ENCODE data around the gene TTC23L.
A peak's percentile ranks its signal among the peaks of the same experiment; 100 is the strongest.

The TTC23L gene

DNA sequence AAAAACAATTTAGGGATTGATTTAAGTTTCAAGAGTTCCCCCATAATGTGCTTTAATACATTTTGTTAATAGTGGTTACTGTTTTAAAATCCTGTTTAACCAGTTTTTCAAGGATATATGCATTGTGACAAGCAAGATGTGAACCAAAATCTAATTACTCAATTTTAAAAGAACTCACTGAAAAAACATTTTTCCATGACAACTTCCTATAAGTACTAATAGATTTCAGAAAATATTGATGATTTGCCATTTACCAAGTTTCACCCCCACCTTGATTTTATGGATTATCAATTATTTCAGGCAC is 85.5 kb downstream of the TTC23L start:
- DNase-seq: no peak

DNA sequence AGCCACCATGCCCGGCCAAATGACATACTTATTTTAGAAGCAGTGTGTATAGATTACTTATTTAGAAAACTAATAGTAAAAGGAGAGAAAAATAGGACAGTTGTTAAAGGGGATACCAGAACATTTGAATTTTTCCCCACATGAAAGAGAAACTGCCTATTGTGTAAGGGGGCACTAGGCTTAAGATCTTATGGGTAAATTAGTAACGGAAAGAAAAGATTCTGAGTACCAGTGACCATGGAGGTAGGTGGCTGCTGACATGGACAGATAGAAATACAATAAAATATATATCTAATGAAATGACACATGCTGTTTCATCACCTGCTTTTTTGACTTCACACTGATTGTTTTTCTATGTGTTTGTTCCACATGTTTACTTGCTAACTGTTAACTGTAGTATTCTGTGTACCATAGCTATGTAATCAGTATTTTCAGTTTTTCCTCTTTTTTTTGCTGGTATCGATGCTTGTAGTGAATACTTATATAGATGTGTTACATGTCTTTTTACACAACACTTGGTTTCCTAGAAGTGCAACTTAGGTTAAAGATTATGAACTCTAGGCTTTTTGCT is 87.4 kb downstream of the TTC23L start:
- DNase-seq: no peak

GRCh38 chr5:34927785-34928184 is 88.8 kb downstream of the TTC23L start:
- no peak for DNase-seq

DNA sequence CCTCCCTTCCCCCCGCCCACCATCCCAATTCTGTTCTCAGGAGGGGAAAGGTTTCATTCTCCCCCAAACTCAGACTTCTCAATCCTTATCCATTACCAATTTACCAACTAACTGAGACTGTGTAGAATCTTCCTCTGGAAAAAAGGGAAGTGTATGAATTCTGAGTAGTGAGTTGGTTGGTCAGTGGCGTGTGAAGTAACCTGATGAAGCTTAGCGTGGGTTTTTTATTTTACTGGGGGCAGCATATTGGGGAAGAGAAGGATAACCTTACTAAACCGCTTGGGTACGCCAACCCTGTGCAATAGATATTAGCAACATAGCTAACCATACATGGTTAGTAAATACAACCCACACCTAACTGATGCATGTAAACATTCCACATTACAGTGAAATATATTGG is 89.3 kb downstream of the TTC23L start:
- no peak for DNase-seq

DNA sequence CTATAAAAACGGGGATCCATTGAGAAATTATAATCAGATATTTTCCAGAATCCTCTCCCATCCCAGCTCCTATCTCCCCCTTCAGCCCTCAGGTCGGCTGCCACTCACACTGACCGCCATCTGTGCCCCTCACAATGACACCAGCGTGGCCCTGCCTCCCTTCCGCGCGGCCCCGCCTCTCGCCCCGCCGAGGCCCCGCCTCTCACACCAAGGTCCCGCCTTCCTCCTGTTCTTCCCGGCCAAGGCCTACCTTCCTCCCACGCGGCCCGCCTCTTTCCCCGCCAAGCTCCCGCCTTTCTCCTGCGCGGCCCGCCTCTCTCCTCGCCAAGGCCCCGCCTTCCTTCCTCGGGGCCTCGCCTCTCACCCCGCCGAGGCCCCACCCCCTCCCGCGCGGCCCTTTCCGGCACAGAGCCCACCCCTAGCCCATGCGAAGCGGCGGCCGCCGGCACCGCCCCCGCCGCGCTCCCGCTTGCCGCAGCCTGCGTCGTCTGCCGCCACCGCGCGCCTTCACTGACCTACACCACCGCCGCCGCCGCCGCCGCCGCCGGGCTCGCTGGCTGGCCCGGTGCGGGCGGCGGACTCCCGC is 90.3 kb downstream of the TTC23L start, which contains the start of gene DNAJC21:
DNAJC21 (plus strand) TSS at position 426 of the 586 bp plus-strand sequence. CDS start 261 bp downstream, outside the sequence.
- peak; percentile 96 for DNase-seq

- DNase-seq: peak; percentile 60
Observed at GRCh38 chr5:34929720-34930461, 90.9 kb downstream of the TTC23L start.

DNA sequence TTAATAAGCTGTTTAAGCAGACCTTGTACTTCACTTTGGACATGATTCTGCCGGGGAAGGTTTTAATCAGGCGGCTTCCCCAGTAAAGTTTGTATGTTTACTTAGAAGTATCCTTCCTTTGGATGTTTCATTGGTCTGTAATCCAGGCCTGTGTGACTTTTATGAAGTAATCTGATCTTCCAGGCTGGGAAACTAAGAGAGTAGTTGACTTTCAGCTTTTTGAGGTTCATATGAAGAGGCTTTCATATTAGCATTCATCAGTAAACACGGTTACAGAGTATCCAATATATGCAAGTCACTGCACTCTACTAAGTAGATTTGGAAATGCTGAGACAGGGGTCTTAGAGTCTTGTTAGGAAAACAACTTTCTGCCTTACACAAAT is 91.5 kb downstream of the TTC23L start:
- DNase-seq: no peak

GRCh38 chr5:34930870-34931269 is 91.9 kb downstream of the TTC23L start:
- no peak for DNase-seq

DNA sequence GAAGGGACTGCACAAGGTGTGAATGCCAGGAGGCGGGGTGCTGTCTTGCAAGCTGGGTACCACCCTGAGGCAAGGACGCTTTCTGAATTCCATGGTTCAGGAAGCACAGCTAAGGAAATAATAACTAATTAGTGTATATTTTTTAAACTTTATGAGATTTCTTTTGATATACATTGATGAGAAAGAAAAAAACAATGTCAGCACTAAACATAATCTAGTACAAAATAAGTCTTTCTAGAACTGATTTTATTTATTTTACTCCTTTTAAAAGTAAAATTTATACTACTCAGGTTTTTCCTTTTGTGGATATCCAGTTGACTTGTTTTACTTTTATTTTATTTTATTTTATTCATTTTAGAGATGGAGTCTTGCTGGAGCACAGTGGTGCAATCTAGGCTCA is 94.0 kb downstream of the TTC23L start:
- DNase-seq: no peak

GRCh38 chr5:34941936-34942335 is 103.0 kb downstream of the TTC23L start:
- DNase-seq: no peak

DNA sequence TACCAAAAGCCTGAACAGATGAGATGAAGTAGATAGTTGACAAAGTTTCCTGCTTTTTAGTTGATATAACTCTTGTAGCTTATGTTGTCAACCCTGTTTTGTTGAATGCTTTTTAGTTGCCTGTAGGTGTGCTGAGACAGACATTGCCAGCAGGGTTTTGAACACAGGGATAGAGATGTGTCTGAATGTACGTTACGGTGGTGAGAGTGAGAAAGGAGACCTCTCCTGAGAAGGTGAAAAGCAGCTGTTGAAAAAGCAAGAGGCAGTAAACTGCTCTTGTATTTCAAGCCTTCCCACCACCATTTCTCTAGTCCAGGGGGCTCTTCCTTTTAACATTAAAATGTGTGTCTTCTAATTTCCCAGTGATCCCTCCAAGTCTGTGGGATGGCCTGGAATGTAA is 105.1 kb downstream of the TTC23L start:
- DNase-seq: no peak

GRCh38 chr5:34944460-34945047 is 105.6 kb downstream of the TTC23L start:
- no peak for DNase-seq
